Measurements from ENCODE around the gene ADD3. TPM values are rescaled to one million over a fixed set of nuclear protein-coding genes. Genes with fewer than 3 reads are reported as not detected.

Gene ADD3
- total and polyA plus RNA-seq, 2 experiments from 2014 or later = 96.9 to 114 TPM

GRCh38 chr10:110144507-110144906, 136.7 kb downstream of the ADD3 start:
- Histone ChIP-seq H3K27ac (no peak overlapping the region), H3K9me3 (ENCODE audit: low read depth) (no peaks in the 10 kb centered on the region), H3K36me3 (no peaks in the 10 kb centered on the region), H3K4me1 (ENCODE audit: low read depth) (peaks cover under 1% of the 10 kb centered on the region), H3K4me3 (no peak overlapping the region), H3K27me3 (no peaks in the 10 kb centered on the region)
- no peak for DNase-seq (ENCODE audit: low read depth in 1 of 2, low spot score in 1 of 2)
- TF ChIP-seq CTCF (IDR thresholded peaks at IDR 0.05; ENCODE audit: low read depth, low read length) = no peak

DNA sequence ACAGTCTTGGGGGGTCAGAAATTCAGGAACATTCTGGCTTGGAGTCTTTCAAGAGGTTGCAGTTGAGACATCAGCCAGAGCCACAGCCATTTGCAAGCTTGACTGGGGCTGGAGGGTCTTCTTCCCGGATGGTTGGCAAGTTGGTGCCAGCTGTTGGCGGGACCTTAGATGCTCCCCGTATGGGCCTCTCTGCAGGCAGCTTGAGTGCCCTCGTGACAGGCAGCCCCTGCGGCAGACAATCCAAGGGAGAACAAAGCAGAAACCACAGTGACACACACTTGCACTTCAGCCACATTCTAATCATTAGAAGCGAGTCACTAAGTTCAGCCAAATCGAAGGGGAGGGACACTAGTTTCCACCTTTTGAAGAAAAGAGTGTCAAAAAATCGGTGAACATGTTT, 140.2 kb downstream of the ADD3 start:
- Histone ChIP-seq H3K4me3 (no peak overlapping the region), H3K27ac (no peak overlapping the region), H3K4me1 (ENCODE audit: low read depth) (peaks cover 5% of the 10 kb centered on the region), H3K27me3 (no peaks in the 10 kb centered on the region), H3K9me3 (ENCODE audit: low read depth) (no peaks in the 10 kb centered on the region), H3K36me3 (no peaks in the 10 kb centered on the region)
- TF ChIP-seq CTCF (IDR thresholded peaks at IDR 0.05; ENCODE audit: low read depth, low read length) = no peak
- no peak for DNase-seq (ENCODE audit: low read depth in 1 of 2, low spot score in 1 of 2)

- H3K4me1 ChIP-seq (ENCODE audit: low read depth) = peaks cover 5% of the 10 kb centered on the region
- H3K27me3 ChIP-seq = no peaks in the 10 kb centered on the region
- no peak overlapping the region for H3K4me3 ChIP-seq
- H3K27ac ChIP-seq = no peak overlapping the region
- no peak for DNase-seq (ENCODE audit: low read depth in 1 of 2, low spot score in 1 of 2)
- no peak for TF ChIP-seq CTCF (IDR thresholded peaks at IDR 0.05; ENCODE audit: low read depth, low read length)
- no peaks in the 10 kb centered on the region for H3K36me3 ChIP-seq
- H3K9me3 ChIP-seq (ENCODE audit: low read depth) = no peaks in the 10 kb centered on the region
Observed at GRCh38 chr10:110149259-110149658, 141.5 kb downstream of the ADD3 start.

DNA sequence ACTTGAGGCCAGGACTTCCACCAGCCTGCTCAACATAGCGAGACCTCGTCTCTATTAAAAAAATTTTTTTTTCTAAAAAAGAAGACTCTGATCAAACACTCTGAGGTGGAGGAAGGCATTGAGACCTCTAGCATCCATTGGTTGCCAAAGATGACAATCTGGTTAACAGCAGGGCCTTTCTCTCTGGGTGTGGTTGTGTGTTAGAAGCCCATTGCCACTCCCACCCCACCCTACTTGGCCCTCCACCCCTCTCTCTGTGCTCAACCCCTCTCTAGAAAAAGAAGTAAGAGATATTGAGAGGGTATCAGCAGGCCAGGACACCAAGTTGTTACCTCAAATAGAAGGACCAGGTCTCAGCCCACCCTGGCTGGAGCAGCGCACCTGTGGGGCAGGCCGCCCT, 142.3 kb downstream of the ADD3 start:
- no peaks in the 10 kb centered on the region for H3K27me3 ChIP-seq
- H3K4me3 ChIP-seq = no peak overlapping the region
- TF ChIP-seq CTCF (IDR thresholded peaks at IDR 0.05; ENCODE audit: low read depth, low read length) = no peak
- H3K36me3 ChIP-seq = no peaks in the 10 kb centered on the region
- no peaks in the 10 kb centered on the region for H3K9me3 ChIP-seq (ENCODE audit: low read depth)
- no peak overlapping the region for H3K27ac ChIP-seq
- no peak for DNase-seq (ENCODE audit: low read depth in 1 of 2, low spot score in 1 of 2)
- peaks cover 5% of the 10 kb centered on the region for H3K4me1 ChIP-seq (ENCODE audit: low read depth)

GRCh38 chr10:110150981-110151380, 143.2 kb downstream of the ADD3 start:
- DNase-seq (ENCODE audit: low read depth in 1 of 2, low spot score in 1 of 2) = no peak
- TF ChIP-seq CTCF (IDR thresholded peaks at IDR 0.05; ENCODE audit: low read depth, low read length) = no peak
- H3K36me3 ChIP-seq = no peaks in the 10 kb centered on the region

GRCh38 chr10:110151467-110151866, 143.7 kb downstream of the ADD3 start:
- no peak for DNase-seq (ENCODE audit: low read depth in 1 of 2, low spot score in 1 of 2)
- Histone ChIP-seq H3K4me3 (no peak overlapping the region), H3K4me1 (ENCODE audit: low read depth) (peaks cover 5% of the 10 kb centered on the region), H3K9me3 (ENCODE audit: low read depth) (no peaks in the 10 kb centered on the region), H3K36me3 (no peaks in the 10 kb centered on the region), H3K27ac (no peak overlapping the region), H3K27me3 (no peaks in the 10 kb centered on the region)
- TF ChIP-seq CTCF (IDR thresholded peaks at IDR 0.05; ENCODE audit: low read depth, low read length) = no peak

More at GRCh38 chr10:110150981-110151380, 143.2 kb downstream of the ADD3 start:
- Histone ChIP-seq H3K9me3 (ENCODE audit: low read depth) (no peaks in the 10 kb centered on the region), H3K4me1 (ENCODE audit: low read depth) (peaks cover 5% of the 10 kb centered on the region), H3K27ac (no peak overlapping the region), H3K27me3 (no peaks in the 10 kb centered on the region), H3K4me3 (no peak overlapping the region)

Data from cardiac muscle cell (in vitro differentiated cells and primary cell).